K562 (cell line): Measurements from ENCODE around the gene POLR1A. TPM values are rescaled to one million over a fixed set of nuclear protein-coding genes. Genes with fewer than 3 reads are reported as not detected.

Source experiments
- ATAC-seq: fragments of 200-7000 bp; cut with Tn5 transposase; 3 replicates; pipeline ENCODE4 v1.9.1; 2020; ENCODE audit warnings: moderate library complexity
- BruUV-seq: library from RNA; stranded (reverse); fragments of 400-500 nt; replicated peaks from 2 replicates; lab custom pipeline; 2021; lab: Mats Ljungman, UMichigan
- CTCF ChIA-PET: fragments of 300-600 bp; formaldehyde crosslinking; extraction: SDS; loops from one replicate; lab custom pipeline; 2021; ENCODE audit warnings: low intra/inter-chr PET ratio; lab: Yijun Ruan, JAX
- POLR2A ChIA-PET: fragments of 300-600, 350-650 bp; sonication (Branson Sonifier 250); formaldehyde crosslinking; extraction: SDS; loops from one replicate; lab custom pipeline; 2021; ENCODE audit warnings: antibody characterized with exemption, inconsistent platforms; lab: Yijun Ruan, JAX
- DNase-seq, 4 experiments: peaks; one replicate each; pipeline versions ENCODE4 v3.0.0 to v3.0.0-alpha.2; 2011 to 2018; ENCODE audit warnings: low spot score in 3 of 4, mixed read lengths in 3 of 4; ENCODE audit errors: extremely low read depth in 1 of 4
- FAIRE-seq: peaks from 2 replicates; lab custom pipeline; 2011; peaks lifted over from hg19 to GRCh38; lab: Jason Lieb, UNC
- H2AFZ ChIP-seq: 2 replicates; pipeline ENCODE4 v1.6.0; 2011; ENCODE audit warnings: low read depth, low read length, control low read depth, inconsistent platforms
- H3K27ac ChIP-seq: fragments of 200-600 bp; 3 replicates; pipeline ENCODE4 v1.8.0; 2011; ENCODE audit warnings: low read depth, mild to moderate bottlenecking, control low read depth, inconsistent platforms, low read length, moderate library complexity, mixed read lengths; ENCODE audit errors: extremely low read depth
- H3K27me3 ChIP-seq, 2 experiments: fragments of 300-600 bp in 1 of 2; 2 replicates in 1 of 2; 3 replicates in 1 of 2; pipeline versions ENCODE4 v1.6.0 to v1.8.0; 2011; ENCODE audit warnings: inconsistent platforms in 2 of 2, low read length in 2 of 2, mild to moderate bottlenecking in 1 of 2, mixed read lengths in 1 of 2, moderate library complexity in 1 of 2; ENCODE audit not compliant: control insufficient read depth in 2 of 2, insufficient read depth in 2 of 2
- H3K36me3 ChIP-seq: fragments of 300-600 bp; 3 replicates; pipeline ENCODE4 v1.8.0; 2011; ENCODE audit warnings: mild to moderate bottlenecking, low read length, inconsistent platforms; ENCODE audit not compliant: control insufficient read depth, insufficient read depth
- H3K4me1 ChIP-seq, 2 experiments: fragments of 200-600 bp in 1 of 2; replicated peaks in 1 of 2; 2 replicates in 1 of 2; 3 replicates in 1 of 2; pipeline versions ENCODE4 v1.5.1 to v1.8.0; 2011; ENCODE audit warnings: inconsistent platforms in 2 of 2, low read length in 2 of 2, mild to moderate bottlenecking in 1 of 2, mixed read lengths in 1 of 2, moderate library complexity in 1 of 2; ENCODE audit not compliant: control insufficient read depth in 2 of 2, insufficient read depth in 2 of 2
- H3K4me2 ChIP-seq: 2 replicates; pipeline ENCODE4 v1.6.1; 2011; ENCODE audit warnings: low read length, control low read depth, inconsistent platforms, mixed read lengths; ENCODE audit not compliant: insufficient read depth
- H3K4me3 ChIP-seq: fragments of 200-600 bp; sonication (generic), shearing (Covaris generic); 2 replicates; pipeline ENCODE4 v1.5.1; 2016; ENCODE audit warnings: control low read depth, inconsistent platforms
- H3K79me2 ChIP-seq: fragments of 200-600 bp; 3 replicates; pipeline ENCODE4 v1.8.0; 2011; ENCODE audit warnings: low read length, inconsistent platforms; ENCODE audit not compliant: control insufficient read depth, insufficient read depth
- H3K9ac ChIP-seq, 2 experiments: 2 replicates each; pipeline versions ENCODE4 v1.6.0 to v1.6.1; 2011; ENCODE audit warnings: low read depth in 2 of 2, low read length in 2 of 2, control low read depth in 1 of 2, inconsistent platforms in 1 of 2, mild to moderate bottlenecking in 1 of 2, mixed read lengths in 1 of 2; ENCODE audit not compliant: insufficient read depth in 1 of 2
- H3K9me1 ChIP-seq: one replicate; pipeline ENCODE4 v1.6.0; 2011; ENCODE audit warnings: inconsistent platforms, mild to moderate bottlenecking, low read length, moderate library complexity; ENCODE audit not compliant: control insufficient read depth, insufficient read depth
- H3K9me3 ChIP-seq: replicated peaks from 2 replicates; pipeline ENCODE4 v1.5.1; 2011; ENCODE audit warnings: low read depth, low read length, inconsistent platforms; ENCODE audit not compliant: control insufficient read depth, insufficient read depth
- H4K20me1 ChIP-seq: replicated peaks from 2 replicates; pipeline ENCODE4 v1.6.1; 2011; ENCODE audit warnings: low read length, inconsistent platforms, mixed read lengths; ENCODE audit not compliant: control insufficient read depth, insufficient read depth
- BMI1 ChIP-seq: fragments of 150-350 bp; IDR thresholded peaks from 2 replicates; pipeline ENCODE4 v1.6.1; 2014; ENCODE audit warnings: low read length
- GTF2E2 ChIP-seq: fragments of 200-800 bp; sonication (Bioruptor generic); IDR thresholded peaks from 2 replicates; pipeline ENCODE4 v1.6.1; 2016; ENCODE audit warnings: missing genetic modification characterization, missing compliant biosample characterization
- HOMEZ ChIP-seq: fragments of 250-450 bp; sonication (Bioruptor Pico); IDR thresholded peaks from 2 replicates; pipeline ENCODE4 v1.4.0; 2020; ENCODE audit warnings: mild to moderate bottlenecking, moderate library complexity
- RCOR1 ChIP-seq, 2 experiments: IDR thresholded peaks; 2 replicates each; pipeline ENCODE4 v1.6.1; 2012; ENCODE audit warnings: low read depth in 2 of 2, low read length in 2 of 2, borderline replicate concordance in 1 of 2, improper control_type of control experiment in 1 of 2
- RFX1 ChIP-seq: fragments of 450-650 bp; IDR thresholded peaks from 2 replicates; pipeline ENCODE4 v1.6.1; 2016; ENCODE audit warnings: mild to moderate bottlenecking, moderate library complexity
- TCF7 ChIP-seq: sonication (generic); IDR thresholded peaks from 2 replicates; pipeline ENCODE4 v1.6.1; 2016; ENCODE audit warnings: antibody characterized with exemption, borderline replicate concordance
- TFAM ChIP-seq: fragments of 250-450 bp; sonication (Bioruptor Pico); conservative IDR thresholded peaks from 2 replicates; pipeline ENCODE4 v1.5.0; 2021; ENCODE audit warnings: mild to moderate bottlenecking, moderate library complexity
- ZFX ChIP-seq: sonication (generic); formaldehyde crosslinking; IDR thresholded peaks from 2 replicates; pipeline ENCODE4 v1.8.0; 2022; ENCODE audit warnings: mild to moderate bottlenecking, missing genetic modification reagents, moderate library complexity
- ZNF184 ChIP-seq: sonication (generic); formaldehyde crosslinking; IDR thresholded peaks from 2 replicates; pipeline ENCODE4 v1.5.0; 2020; ENCODE audit warnings: missing genetic modification reagents
- ZNF444 ChIP-seq: fragments of 250-450 bp; sonication (Bioruptor Pico); IDR thresholded peaks from 2 replicates; pipeline ENCODE4 v1.4.0; 2020; ENCODE audit warnings: mild to moderate bottlenecking, moderate library complexity
- WGBS: fragments of 100-300 bp; shearing (Covaris generic); methylation state at CpG from one replicate; pipeline ENCODE4 v1.1.6; 2016; ENCODE audit warnings: low coverage, mixed read lengths; ENCODE audit not compliant: insufficient coverage; ENCODE audit errors: missing lambda C conversion rate; 5-methylcytosine and 5-hydroxymethylcytosine counted together
- in situ Hi-C: fragments of 300-500 bp; cut with MboI; formaldehyde crosslinking; loops from 4 replicates; pipeline ENCODE4 v1.15.0; 2018; ENCODE audit warnings: inconsistent platforms, mixed read lengths
- intact Hi-C: fragments of 100-400 bp; cut with micrococcal nuclease; formaldehyde crosslinking; loops from 2 replicates; pipeline ENCODE4 v1.14.2; 2022
- polyA plus RNA-seq, 8 experiments: library from polyadenylated mRNA; depleted of rRNA in 4 of 8; stranded (reverse) in 5 of 8; unstranded in 3 of 8; fragments of >200 nt; fragmentation: Nextera tagmentation in 2 of 8; fragmentation: Illumina TruSeq in 1 of 8; extraction: Ambion mirVana in 2 of 8; extraction: Trizol in 1 of 8; gene quantifications; 2 replicates each; pipeline versions ENCODE4 v1.2.1 to v1.2.3, GENCODE V29; 2011 to 2014; ENCODE audit warnings: inconsistent platforms in 1 of 8, missing spikeins in 1 of 8
- total RNA-seq, 7 experiments: library from RNA; depleted of rRNA in 6 of 7; stranded (reverse); fragments of >200 nt in 6 of 7; fragmentation: Illumina TruSeq in 2 of 7; extraction: Trizol in 2 of 7; gene quantifications; 2 replicates each; pipeline versions ENCODE4 v1.2.1 to v1.2.3, GENCODE V29; 2011 to 2021; ENCODE audit warnings: low replicate concordance in 1 of 7

The POLR1A gene
- total and polyA plus RNA-seq, 9 of the 15 experiments (the other 6 are each of a cell fraction or from before 2014, with no cell fraction given), result 3.0 to 72.1 (median 21.8) TPM

- no peak for TF ChIP-seq HOMEZ (CRISPR knock-in tag)
- TF ChIP-seq BMI1, result no peak
- no peak for TF ChIP-seq ZFX (CRISPR knock-in tag)
- no peak for TF ChIP-seq RCOR1 (IDR thresholded peaks at IDR 0.05; ENCODE audit: borderline replicate concordance in 1 of 2, low read depth in 2 of 2, low read length in 2 of 2)
- TF ChIP-seq GTF2E2, result no peak
Observed at GRCh38 chr2:86045541-86045940, 60.1 kb downstream of the POLR1A start (continued).

GRCh38 chr2:86044614-86045013 lies 61.1 kb downstream of the POLR1A start:
- CTCF ChIA-PET, result no interaction called here
- no peak overlapping the region for H2AFZ ChIP-seq
- no peaks in the 10 kb centered on the region for H4K20me1 ChIP-seq
- H3K27me3 ChIP-seq, result no peaks in the 10 kb centered on the region
- intact Hi-C loops (no loop called here), in situ Hi-C loops (no loop called here)
- DNase-seq (no peak), ATAC-seq (no peak), FAIRE-seq (no peak)
- no peaks in the 10 kb centered on the region for H3K79me2 ChIP-seq
- H3K4me3 ChIP-seq, result no peak overlapping the region
- POLR2A ChIA-PET, result interaction anchor here (0.6 kb wide), 1 partner anchor 15 kb away, joined by 3 read pairs; no protein-coding TSS in a partner anchor
- H3K36me3 ChIP-seq, result peaks cover 100% of the 10 kb centered on the region
- no peak overlapping the region for H3K27ac ChIP-seq
- H3K9me3 ChIP-seq, result no peaks in the 10 kb centered on the region
- no peak overlapping the region for H3K9ac ChIP-seq
- H3K4me2 ChIP-seq, result no peak overlapping the region
- no TSS peak for BruUV-seq
- WGBS, result 100% methylated on average over 4 of the region's 4 CpGs
- TF ChIP-seq ZNF184 (CRISPR knock-in tag), result no peak
- TF ChIP-seq TFAM (CRISPR knock-in tag), result no peak
- TF ChIP-seq ZNF444 (CRISPR knock-in tag), result no peak
- TF ChIP-seq RFX1, result no peak
- TF ChIP-seq TCF7, result no peak
- H3K4me1 ChIP-seq, result peaks cover 0 to 3% of the 10 kb centered on the region in 2 experiments; a peak in 1 of 5 replicates
- no peaks in the 10 kb centered on the region for H3K9me1 ChIP-seq
